Endothelial cell of umbilical vein (primary cell): Measurements from ENCODE around the gene USP25. TPM values are rescaled to one million over a fixed set of nuclear protein-coding genes. Genes with fewer than 3 reads are reported as not detected.

Source experiments
- BruUV-seq: library from RNA; stranded (reverse); fragments of 400-500 nt; replicated peaks from 2 replicates; lab custom pipeline; 2021; lab: Mats Ljungman, UMichigan
- CTCF ChIA-PET: fragments of 300-600, 350-600 bp; sonication (Branson Sonifier 250); formaldehyde crosslinking; loops from one replicate; lab custom pipeline; 2021; ENCODE audit warnings: antibody characterized with exemption, inconsistent platforms; lab: Charles Lee
- POLR2A ChIA-PET: fragments of 300-600, 350-600 bp; sonication (Branson Sonifier 250); formaldehyde crosslinking; loops from one replicate; lab custom pipeline; 2021; ENCODE audit warnings: antibody characterized with exemption, inconsistent platforms; lab: Charles Lee
- DNase-seq: peaks from one replicate; pipeline ENCODE4 v3.0.0-alpha.2; 2011; ENCODE audit warnings: low read depth, low spot score
- FAIRE-seq: peaks from 2 replicates; lab custom pipeline; 2011; peaks lifted over from hg19 to GRCh38; lab: Jason Lieb, UNC
- H2AFZ ChIP-seq: 2 replicates; pipeline ENCODE4 v1.6.0; 2012; ENCODE audit warnings: low read depth, low read length, control low read depth, inconsistent platforms
- H3K27ac ChIP-seq: 2 replicates; pipeline ENCODE4 v1.5.1; 2011; ENCODE audit warnings: low read depth, mild to moderate bottlenecking, control low read depth, low read length, moderate library complexity; ENCODE audit not compliant: insufficient read depth
- H3K27me3 ChIP-seq, 2 experiments: 2 replicates each; pipeline versions ENCODE4 v1.6.0 to v1.6.1; 2011; ENCODE audit warnings: low read length in 2 of 2, mixed read lengths in 1 of 2; ENCODE audit not compliant: control insufficient read depth in 2 of 2, insufficient read depth in 2 of 2
- H3K36me3 ChIP-seq, 2 experiments: 2 replicates in 1 of 2; 3 replicates in 1 of 2; pipeline ENCODE4 v1.5.1; 2011; ENCODE audit warnings: low read length in 2 of 2, mild to moderate bottlenecking in 1 of 2, moderate library complexity in 1 of 2; ENCODE audit not compliant: control insufficient read depth in 2 of 2, insufficient read depth in 2 of 2; ENCODE audit errors: extremely low read depth in 1 of 2
- H3K4me1 ChIP-seq: 3 replicates; pipeline ENCODE4 v1.5.1; 2011; ENCODE audit warnings: mild to moderate bottlenecking, low read length; ENCODE audit not compliant: control insufficient read depth, insufficient read depth; ENCODE audit errors: extremely low read depth
- H3K4me2 ChIP-seq: 2 replicates; pipeline ENCODE4 v1.6.1; 2011; ENCODE audit warnings: low read length, control low read depth, mixed read lengths; ENCODE audit not compliant: insufficient read depth
- H3K4me3 ChIP-seq, 3 experiments: fragments of 200-600 bp in 1 of 3; sonication (generic), shearing (Covaris generic) in 1 of 3; replicated peaks in 1 of 3; 2 replicates each; pipeline ENCODE4 v1.5.1; 2011 to 2016; ENCODE audit warnings: control low read depth in 3 of 3, low read length in 3 of 3, mild to moderate bottlenecking in 2 of 3, inconsistent platforms in 1 of 3, low read depth in 1 of 3, moderate library complexity in 1 of 3; ENCODE audit not compliant: insufficient read depth in 1 of 3
- H3K79me2 ChIP-seq: 2 replicates; pipeline ENCODE4 v1.6.0; 2012; ENCODE audit warnings: low read length, inconsistent platforms; ENCODE audit not compliant: control insufficient read depth, insufficient read depth
- H3K9ac ChIP-seq: replicated peaks from 2 replicates; pipeline ENCODE3; 2011; ENCODE audit warnings: low read length, control low read depth; ENCODE audit not compliant: insufficient read depth; ENCODE audit errors: extremely low read depth
- H3K9me1 ChIP-seq: replicated peaks from 3 replicates; pipeline ENCODE4 v1.6.0; 2011; ENCODE audit warnings: mild to moderate bottlenecking, low read length; ENCODE audit not compliant: control insufficient read depth, insufficient read depth; ENCODE audit errors: extremely low read depth
- H3K9me3 ChIP-seq: replicated peaks from 2 replicates; pipeline ENCODE4 v1.5.1; 2012; ENCODE audit warnings: low read length, inconsistent platforms; ENCODE audit not compliant: control insufficient read depth, insufficient read depth
- H4K20me1 ChIP-seq: replicated peaks from 2 replicates; pipeline ENCODE3; 2011; ENCODE audit warnings: mild to moderate bottlenecking, low read length; ENCODE audit not compliant: control insufficient read depth, insufficient read depth; ENCODE audit errors: extremely low read depth
- JUN ChIP-seq: IDR thresholded peaks from 2 replicates; pipeline ENCODE4 v1.6.1; 2011; ENCODE audit warnings: borderline replicate concordance, low read depth; ENCODE audit not compliant: insufficient read length, insufficient read depth
- MAX ChIP-seq: IDR thresholded peaks from 2 replicates; pipeline ENCODE4 v1.6.1; 2011; ENCODE audit not compliant: insufficient read depth, insufficient read length
- POLR2A ChIP-seq: IDR thresholded peaks from 2 replicates; pipeline ENCODE4 v1.6.1; 2012; ENCODE audit warnings: low read depth, mild to moderate bottlenecking, control low read depth, low read length
- POLR2AphosphoS5 ChIP-seq: IDR thresholded peaks from 2 replicates; pipeline ENCODE4 v1.6.1; 2012; ENCODE audit warnings: low read depth, mild to moderate bottlenecking, control low read depth, low read length, moderate library complexity; ENCODE audit not compliant: insufficient read depth
- dilution Hi-C: fragments of 300-500 bp; cut with MboI; formaldehyde crosslinking; loops from one replicate; pipeline ENCODE4 v1.15.0; 2019; ENCODE audit warnings: low sequenced_read_pairs; ENCODE audit not compliant: extremely low pct_ligation_motif_present
- intact Hi-C: fragments of 100-400 bp; cut with micrococcal nuclease; formaldehyde crosslinking; loops from one replicate; pipeline ENCODE4 v1.10.0; 2022
- polyA plus RNA-seq, 4 experiments: library from polyadenylated mRNA; depleted of rRNA in 3 of 4; stranded (reverse) in 3 of 4; unstranded in 1 of 4; fragments of >200 nt; gene quantifications; 2 replicates each; pipeline versions ENCODE4 v1.2.1 to v1.2.3, GENCODE V29; 2011 to 2012; ENCODE audit warnings: missing spikeins in 1 of 4
- total RNA-seq: library from RNA; stranded (reverse); gene quantifications from 2 replicates; pipeline ENCODE4 v1.2.3, GENCODE V29; 2021
- TF ChIP-seq, protein P1 (sequence below), 2 donors: IDR thresholded peaks; 1 replicate in 1 of 2; 2 replicates in 1 of 2; pipeline ENCODE4 v1.5.1; 2011; ENCODE audit warnings: low read length in 2 of 2, mild to moderate bottlenecking in 2 of 2, moderate library complexity in 2 of 2, control low read depth in 1 of 2, inconsistent platforms in 1 of 2, low read depth in 1 of 2; ENCODE audit not compliant: insufficient read depth in 1 of 2; ENCODE audit errors: extremely low read depth in 1 of 2

Gene USP25
- total and polyA plus RNA-seq, 2 donors (not counting 3 experiments of a cell fraction or from before 2014, with no cell fraction given) = 14.4 to 67.5 TPM

GRCh38 chr21:15929536-15929935, 199.8 kb downstream of the USP25 start:
- BruUV-seq = no TSS peak
- Histone ChIP-seq H3K4me2 (no peak overlapping the region), H3K36me3 (no peaks in the 10 kb centered on the region), H3K9ac (no peak overlapping the region), H3K79me2 (no peaks in the 10 kb centered on the region), H3K4me3 (no peak overlapping the region), H3K9me3 (no peaks in the 10 kb centered on the region), H3K27me3 (no peaks in the 10 kb centered on the region), H3K9me1 (no peaks in the 10 kb centered on the region), H3K4me1 (no peaks in the 10 kb centered on the region), H4K20me1 (no peaks in the 10 kb centered on the region), H2AFZ (no peak overlapping the region), H3K27ac (no peak overlapping the region)
- dilution Hi-C loops (no loop called here), intact Hi-C loops (no loop called here)
- ChIA-PET CTCF (no interaction called here), POLR2A (no interaction called here)
- no peak for DNase-seq
- FAIRE-seq = no peak
- TF ChIP-seq POLR2A (no peak), JUN (no peak), MAX (no peak), POLR2AphosphoS5 (no peak)
- TF ChIP-seq, protein P1, sequence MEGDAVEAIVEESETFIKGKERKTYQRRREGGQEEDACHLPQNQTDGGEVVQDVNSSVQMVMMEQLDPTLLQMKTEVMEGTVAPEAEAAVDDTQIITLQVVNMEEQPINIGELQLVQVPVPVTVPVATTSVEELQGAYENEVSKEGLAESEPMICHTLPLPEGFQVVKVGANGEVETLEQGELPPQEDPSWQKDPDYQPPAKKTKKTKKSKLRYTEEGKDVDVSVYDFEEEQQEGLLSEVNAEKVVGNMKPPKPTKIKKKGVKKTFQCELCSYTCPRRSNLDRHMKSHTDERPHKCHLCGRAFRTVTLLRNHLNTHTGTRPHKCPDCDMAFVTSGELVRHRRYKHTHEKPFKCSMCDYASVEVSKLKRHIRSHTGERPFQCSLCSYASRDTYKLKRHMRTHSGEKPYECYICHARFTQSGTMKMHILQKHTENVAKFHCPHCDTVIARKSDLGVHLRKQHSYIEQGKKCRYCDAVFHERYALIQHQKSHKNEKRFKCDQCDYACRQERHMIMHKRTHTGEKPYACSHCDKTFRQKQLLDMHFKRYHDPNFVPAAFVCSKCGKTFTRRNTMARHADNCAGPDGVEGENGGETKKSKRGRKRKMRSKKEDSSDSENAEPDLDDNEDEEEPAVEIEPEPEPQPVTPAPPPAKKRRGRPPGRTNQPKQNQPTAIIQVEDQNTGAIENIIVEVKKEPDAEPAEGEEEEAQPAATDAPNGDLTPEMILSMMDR (IDR thresholded peaks at IDR 0.05; ENCODE audit: extremely low read depth in 1 of 2, insufficient read depth in 1 of 2, low read depth in 1 of 2, low read length in 2 of 2) = no peak
